OCI-LY3 (cell line): Measurements from ENCODE around the gene FGF4.

Experiments
- CTCF ChIP-seq: fragments of 200-600, 300-600 bp; sonication (generic); IDR thresholded peaks from 2 replicates; pipeline ENCODE4 v1.5.1; 2014; ENCODE audit warnings: antibody characterized with exemption, low read length, low read depth
- EZH2phosphoT487 ChIP-seq: fragments of 200-600 bp; shearing (Covaris generic); IDR thresholded peaks from 2 replicates; pipeline ENCODE4 v1.6.1; 2018; ENCODE audit warnings: antibody characterized with exemption, mixed run types, low read depth

GRCh38 chr11:69799097-69799496 is 24.0 kb upstream of the FGF4 start:
- no peak for TF ChIP-seq CTCF
- TF ChIP-seq EZH2phosphoT487, result no peak
